Right cardiac atrium (tissue), 5 donors: Measurements from ENCODE around the gene NPAT. TPM values are rescaled to one million over a fixed set of nuclear protein-coding genes. Genes with fewer than 3 reads are reported as not detected.
A peak's percentile ranks its signal among the peaks of the same experiment; 100 is the strongest.

Experiments used
- ATAC-seq, 2 donors: fragments of 200-7000 bp; cut with Tn5 transposase; one replicate each; pipeline versions ENCODE4 v1.8.0 to v1.9.1; 2020; ENCODE audit warnings: moderate library complexity in 2 of 2, mild to moderate bottlenecking in 1 of 2
- DNase-seq, 3 donors: peaks; one replicate each; pipeline ENCODE4 v3.0.0-alpha.2; 2020
- H3K27ac ChIP-seq: one replicate; pipeline ENCODE4 v1.5.1; 2013; ENCODE audit warnings: mild to moderate bottlenecking, low read length, control low read depth, moderate library complexity
- H3K27me3 ChIP-seq: one replicate; pipeline ENCODE4 v1.6.1; 2013; ENCODE audit not compliant: control insufficient read depth, insufficient read depth
- H3K4me1 ChIP-seq: one replicate; pipeline ENCODE4 v1.6.1; 2013; ENCODE audit warnings: low read length; ENCODE audit not compliant: control insufficient read depth, insufficient read depth
- H3K4me3 ChIP-seq: one replicate; pipeline ENCODE4 v1.5.1; 2013; ENCODE audit warnings: low read length, control low read depth
- H3K9me3 ChIP-seq: one replicate; pipeline ENCODE4 v1.6.1; 2013; ENCODE audit warnings: low read length; ENCODE audit not compliant: control insufficient read depth
- WGBS: extraction: QIAGEN DNeasy Blood & Tissue Kit; methylation state at CpG from one replicate; pipeline ENCODE4 v1.1.7; 2013; 5-methylcytosine and 5-hydroxymethylcytosine counted together
- intact Hi-C, 4 donors: fragments of 100-400 bp; cut with DNase I; formaldehyde crosslinking; loops; one replicate each; pipeline versions ENCODE4 v1.11.0 to v1.14.0; 2022 to 2023
- polyA plus RNA-seq: library from polyadenylated mRNA; stranded (reverse); fragments of 200-250 nt; gene quantifications from one replicate; pipeline ENCODE4 v1.2.3, GENCODE V29; 2013
- total RNA-seq, 4 donors: library from RNA; stranded (reverse); fragmentation: NEBNext Ultra II Directional; extraction: Animal tissue kit (Norgen Biotek cat#: 25700); gene quantifications; one replicate each; pipeline ENCODE4 v1.2.1, GENCODE V29; 2021
- donor health status: healthy with polysubstance abuse.
- donor health status: DM: no; HTN: yes; CAD: no.
- donor health status: DM: no; HTN: no; CAD: no.
- donor health status: DM: no; HTN: yes; CAD: no; lungs with severe emphysema.
- donor health status: DM: yes; HTN: yes; CAD: no.

NPAT gene
- total and polyA plus RNA-seq, 5 donors: 2.8 to 10.3 (median 9.9) TPM

- peaks cover 2% of the 10 kb centered on the region for H3K4me1 ChIP-seq
- H3K9me3 ChIP-seq: no peaks in the 10 kb centered on the region
- no peaks in the 10 kb centered on the region for H3K27me3 ChIP-seq
- ATAC-seq (no peak), DNase-seq (no peak)
- intact Hi-C loops: no loop called here
- no peak overlapping the region for H3K4me3 ChIP-seq
- H3K27ac ChIP-seq: no peak overlapping the region
- 96% methylated on average over 2 of the region's 2 CpGs for WGBS
Measured at GRCh38 chr11:108233277-108233945, 11.0 kb upstream of the NPAT start.

- WGBS: 92% methylated on average over 2 of the region's 2 CpGs
- intact Hi-C loops: loop anchor here in 1 of 4 donors (10.0 kb wide), 1 partner anchor 103 kb away; the partner anchor contains the start of gene ACAT1
- no peak overlapping the region for H3K27ac ChIP-seq
Measured at GRCh38 chr11:108228251-108228650, 5.8 kb upstream of the NPAT start.

GRCh38 chr11:108226036-108226435 is 3.6 kb upstream of the NPAT start:
- WGBS: 97% methylated on average over 2 of the region's 2 CpGs
- no peak for ATAC-seq
- no peak overlapping the region for H3K27ac ChIP-seq
- no peak for DNase-seq
- no peaks in the 10 kb centered on the region for H3K4me1 ChIP-seq
- no peaks in the 10 kb centered on the region for H3K27me3 ChIP-seq
- no peak overlapping the region for H3K4me3 ChIP-seq
- H3K9me3 ChIP-seq: no peaks in the 10 kb centered on the region
- intact Hi-C loops: loop anchor here in 1 of 4 donors (10.0 kb wide), 1 partner anchor 101 kb away; the partner anchor contains the start of gene ACAT1

More at GRCh38 chr11:108228251-108228650, 5.8 kb upstream of the NPAT start:
- no peaks in the 10 kb centered on the region for H3K9me3 ChIP-seq
- ATAC-seq (no peak), DNase-seq (no peak)
- no peak overlapping the region for H3K4me3 ChIP-seq
- H3K27me3 ChIP-seq: no peaks in the 10 kb centered on the region
- H3K4me1 ChIP-seq: peaks cover 2% of the 10 kb centered on the region

- H3K27ac ChIP-seq: no peak overlapping the region
- no peak overlapping the region for H3K4me3 ChIP-seq
- WGBS: 90% methylated on average over 14 of the region's 14 CpGs
- intact Hi-C loops: loop anchor here in 3 of 4 donors (5.0 to 10.0 kb wide), 3 partner anchors 100 to 432 kb away; partner anchors contain the start of genes CUL5 (in 2 of the 3) and ACAT1 (in 1 of the 3)
- H3K27me3 ChIP-seq: no peaks in the 10 kb centered on the region
- DNase-seq: peak in 2 of 3 donors; percentile 47 to 54
- no peak for ATAC-seq
- H3K9me3 ChIP-seq: no peaks in the 10 kb centered on the region
- no peaks in the 10 kb centered on the region for H3K4me1 ChIP-seq
Measured at GRCh38 chr11:108224911-108225786, 2.7 kb upstream of the NPAT start.

GRCh38 chr11:108224366-108224765 is 1.9 kb upstream of the NPAT start:
- Histone ChIP-seq H3K9me3 (no peaks in the 10 kb centered on the region), H3K4me3 (peak overlapping the region; percentile 71), H3K4me1 (no peaks in the 10 kb centered on the region), H3K27me3 (no peaks in the 10 kb centered on the region), H3K27ac (no peak overlapping the region)
- DNase-seq (no peak), ATAC-seq (no peak)
- WGBS: 48% methylated on average over 4 of the region's 4 CpGs
- intact Hi-C loops: loop anchor here in 3 of 4 donors (5.0 to 10.0 kb wide), 3 partner anchors 100 to 433 kb away; partner anchors contain the start of genes CUL5 (in 2 of the 3) and ACAT1 (in 1 of the 3)

- intact Hi-C loops: loop anchor here in 3 of 4 donors (5.0 to 10.0 kb wide), 3 partner anchors 99 to 434 kb away; partner anchors contain the start of genes CUL5 (in 2 of the 3) and ACAT1 (in 1 of the 3)
- DNase-seq (no peak), ATAC-seq (no peak)
- H3K4me3 ChIP-seq: peak overlapping the region; percentile 71
- H3K27me3 ChIP-seq: no peaks in the 10 kb centered on the region
- H3K4me1 ChIP-seq: no peaks in the 10 kb centered on the region
- peak overlapping the region; percentile 98 for H3K27ac ChIP-seq
- H3K9me3 ChIP-seq: no peaks in the 10 kb centered on the region
- WGBS: 6% methylated on average over 20 of the region's 20 CpGs
Measured at GRCh38 chr11:108223348-108224149, 1.1 kb upstream of the NPAT start.

- Histone ChIP-seq H3K9me3 (no peaks in the 10 kb centered on the region), H3K27me3 (no peaks in the 10 kb centered on the region), H3K4me3 (peak overlapping the region; percentile 82), H3K27ac (peak overlapping the region; percentile 90), H3K4me1 (no peaks in the 10 kb centered on the region)
- ATAC-seq (no peak), DNase-seq (no peak)
- intact Hi-C loops: loop anchor here in 3 of 4 donors (5.0 to 10.0 kb wide), 3 partner anchors 97 to 435 kb away; partner anchors contain the start of genes CUL5 (in 2 of the 3) and ACAT1 (in 1 of the 3)
- WGBS: under 1% methylated on average over 29 of the region's 29 CpGs
Measured at GRCh38 chr11:108221911-108222573, 396 bp downstream of the NPAT start.

- Histone ChIP-seq H3K4me3 (peak overlapping the region; percentile 82), H3K9me3 (no peaks in the 10 kb centered on the region), H3K27me3 (no peaks in the 10 kb centered on the region), H3K4me1 (no peaks in the 10 kb centered on the region), H3K27ac (no peak overlapping the region)
- DNase-seq (no peak), ATAC-seq (no peak)
- WGBS: 2% methylated on average over 12 of the region's 12 CpGs
- intact Hi-C loops: loop anchor here in 3 of 4 donors (5.0 to 10.0 kb wide), 3 partner anchors 97 to 436 kb away; partner anchors contain the start of genes CUL5 (in 2 of the 3) and ACAT1 (in 1 of the 3)
Measured at GRCh38 chr11:108221371-108221770, 1.1 kb downstream of the NPAT start.

- 40% methylated on average over 5 of the region's 5 CpGs for WGBS
- Histone ChIP-seq H3K4me3 (peak overlapping the region; percentile 82), H3K27me3 (no peaks in the 10 kb centered on the region), H3K27ac (no peak overlapping the region), H3K9me3 (no peaks in the 10 kb centered on the region), H3K4me1 (no peaks in the 10 kb centered on the region)
- no peak for DNase-seq
- ATAC-seq: no peak
- intact Hi-C loops: loop anchor here in 3 of 4 donors (5.0 to 10.0 kb wide), 3 partner anchors 96 to 436 kb away; partner anchors contain the start of genes CUL5 (in 2 of the 3) and ACAT1 (in 1 of the 3)
Measured at GRCh38 chr11:108220721-108221336, 1.6 kb downstream of the NPAT start.
